HepG2 (cell line): Measurements from ENCODE around the gene NCS1. TPM values are rescaled to one million over a fixed set of nuclear protein-coding genes. Genes with fewer than 3 reads are reported as not detected.

ENCODE experiments used
- ATAC-seq: fragments of 200-7000 bp; cut with Tn5 transposase; 3 replicates; pipeline ENCODE4 v1.9.1; 2020; ENCODE audit warnings: mild to moderate bottlenecking, moderate library complexity
- BruUV-seq: library from RNA; stranded (reverse); fragments of 400-500 nt; replicated peaks from 2 replicates; lab custom pipeline; 2021; lab: Mats Ljungman, UMichigan
- CTCF ChIA-PET: fragments of 300-600 bp; formaldehyde crosslinking; extraction: SDS; loops from one replicate; lab custom pipeline; 2021; ENCODE audit warnings: low total read pairs, inconsistent platforms, low intra/inter-chr PET ratio; lab: Yijun Ruan, JAX
- POLR2A ChIA-PET: fragments of 350-600 bp; sonication (Branson Sonifier 250); formaldehyde crosslinking; loops from one replicate; lab custom pipeline; 2020; ENCODE audit warnings: antibody characterized with exemption, inconsistent platforms; lab: Yijun Ruan, JAX
- DNase-seq: peaks from one replicate; pipeline ENCODE4 v3.0.0-alpha.2; 2015; ENCODE audit warnings: low spot score
- FAIRE-seq: peaks from 3 replicates; lab custom pipeline; 2011; peaks lifted over from hg19 to GRCh38; lab: Jason Lieb, UNC
- H2AFZ ChIP-seq: one replicate; pipeline ENCODE4 v1.6.1; 2011; ENCODE audit warnings: low read length, inconsistent platforms
- H3K27ac ChIP-seq: fragments of 300-600 bp; 3 replicates; pipeline ENCODE4 v1.8.0; 2011; ENCODE audit warnings: mixed run types, mild to moderate bottlenecking, mixed read lengths, low read length, inconsistent platforms; ENCODE audit not compliant: insufficient read depth; ENCODE audit errors: extremely low read length
- H3K27me3 ChIP-seq, 2 experiments: fragments of 200-600 bp in 1 of 2; 2 replicates in 1 of 2; 3 replicates in 1 of 2; pipeline versions ENCODE4 v1.6.0 to v1.8.0; 2011; ENCODE audit warnings: low read length in 2 of 2, mild to moderate bottlenecking in 2 of 2, moderate library complexity in 2 of 2, inconsistent platforms in 1 of 2; ENCODE audit not compliant: insufficient read depth in 2 of 2, control insufficient read depth in 1 of 2
- H3K36me3 ChIP-seq, 2 experiments: fragments of 200-600 bp in 1 of 2; replicated peaks in 1 of 2; 2 replicates in 1 of 2; 3 replicates in 1 of 2; pipeline versions ENCODE4 v1.5.1 to v1.8.0; 2011; ENCODE audit warnings: low read length in 2 of 2, inconsistent platforms in 1 of 2; ENCODE audit not compliant: insufficient read depth in 2 of 2, control insufficient read depth in 1 of 2
- H3K4me1 ChIP-seq: 2 replicates; pipeline ENCODE4 v1.5.1; 2012; ENCODE audit warnings: low read length, inconsistent platforms; ENCODE audit not compliant: insufficient read depth
- H3K4me2 ChIP-seq: 2 replicates; pipeline ENCODE4 v1.6.0; 2011; ENCODE audit warnings: low read depth, low read length, inconsistent platforms
- H3K4me3 ChIP-seq, 3 experiments: fragments of 200-600 bp in 1 of 3; sonication (generic), shearing (Covaris generic) in 1 of 3; replicated peaks in 1 of 3; 2 replicates each; pipeline ENCODE4 v1.5.1; 2011 to 2016; ENCODE audit warnings: low read length in 3 of 3, inconsistent platforms in 2 of 3, low read depth in 2 of 3, mild to moderate bottlenecking in 2 of 3, control low read depth in 1 of 3, mixed read lengths in 1 of 3; ENCODE audit not compliant: insufficient read depth in 1 of 3
- H3K79me2 ChIP-seq: one replicate; pipeline ENCODE4 v1.6.1; 2011; ENCODE audit warnings: low read length, inconsistent platforms; ENCODE audit not compliant: insufficient read depth
- H3K9ac ChIP-seq: 2 replicates; pipeline ENCODE4 v1.6.0; 2011; ENCODE audit warnings: mild to moderate bottlenecking, low read depth, low read length, inconsistent platforms; ENCODE audit not compliant: insufficient read depth
- H3K9me3 ChIP-seq: 2 replicates; pipeline ENCODE4 v1.5.1; 2012; ENCODE audit warnings: mild to moderate bottlenecking, low read length
- H4K20me1 ChIP-seq: 2 replicates; pipeline ENCODE4 v1.6.0; 2011; ENCODE audit warnings: inconsistent platforms, mild to moderate bottlenecking, low read length, moderate library complexity; ENCODE audit not compliant: insufficient read depth
- HNRNPH1 ChIP-seq: fragments of 200-400 bp; formaldehyde crosslinking; optimal IDR thresholded peaks from 2 replicates; pipeline ENCODE3; 2017; ENCODE audit warnings: mild to moderate bottlenecking, low read depth, low read length
- KDM2A ChIP-seq: sonication (generic); formaldehyde crosslinking; IDR thresholded peaks from 2 replicates; pipeline ENCODE4 v1.4.0; 2020; ENCODE audit warnings: low read depth, missing genetic modification reagents, borderline replicate concordance
- MAFK ChIP-seq, 2 experiments: IDR thresholded peaks in 1 of 2; conservative IDR thresholded peaks in 1 of 2; 2 replicates each; pipeline ENCODE4 v1.6.1; 2011; ENCODE audit warnings: improper control_type of control experiment in 2 of 2, low read length in 2 of 2
- MED1 ChIP-seq: sonication (generic); formaldehyde crosslinking; IDR thresholded peaks from 2 replicates; pipeline ENCODE4 v1.4.0; 2020; ENCODE audit warnings: missing genetic modification reagents
- NFIC ChIP-seq: IDR thresholded peaks from 2 replicates; pipeline ENCODE4 v1.6.1; 2012; ENCODE audit warnings: mild to moderate bottlenecking, low read length, inconsistent platforms
- RXRA ChIP-seq: sonication (generic); formaldehyde crosslinking; IDR thresholded peaks from 2 replicates; pipeline ENCODE4 v1.5.1; 2020; ENCODE audit warnings: missing genetic modification reagents
- SP2 ChIP-seq: sonication (generic); formaldehyde crosslinking; IDR thresholded peaks from 2 replicates; pipeline ENCODE4 v1.5.1; 2020; ENCODE audit warnings: mild to moderate bottlenecking, missing genetic modification reagents
- TCF12 ChIP-seq, 2 experiments: fragments of 450-650 bp in 1 of 2; sonication (generic) in 1 of 2; formaldehyde crosslinking in 1 of 2; IDR thresholded peaks; 2 replicates each; pipeline versions ENCODE4 v1.6.1 to v1.8.0; 2017 to 2022; ENCODE audit warnings: antibody characterized with exemption in 1 of 2, mild to moderate bottlenecking in 1 of 2, missing genetic modification reagents in 1 of 2, moderate library complexity in 1 of 2
- XBP1 ChIP-seq: sonication (generic); formaldehyde crosslinking; IDR thresholded peaks from 2 replicates; pipeline ENCODE4 v1.5.0; 2020; ENCODE audit warnings: missing genetic modification reagents
- ZC3H13 ChIP-seq: sonication (generic); formaldehyde crosslinking; IDR thresholded peaks from 2 replicates; pipeline ENCODE4 v1.8.1; 2023; ENCODE audit warnings: mild to moderate bottlenecking, missing genetic modification reagents, moderate library complexity
- ZNF484 ChIP-seq: sonication (generic); formaldehyde crosslinking; IDR thresholded peaks from 2 replicates; pipeline ENCODE4 v1.5.1; 2020; ENCODE audit warnings: mild to moderate bottlenecking, low read depth, missing genetic modification reagents, borderline replicate concordance
- ZNF710 ChIP-seq: sonication (generic); formaldehyde crosslinking; IDR thresholded peaks from 2 replicates; pipeline ENCODE4 v1.5.0; 2020; ENCODE audit warnings: mild to moderate bottlenecking, missing genetic modification reagents, borderline replicate concordance
- WGBS: methylation state at CpG from one replicate; pipeline ENCODE4 v1.1.6; 2017; ENCODE audit warnings: low lambda C conversion rate; 5-methylcytosine and 5-hydroxymethylcytosine counted together
- in situ Hi-C: cut with HindIII; loops from 2 replicates; pipeline ENCODE4 v1.10.0; 2017; ENCODE audit warnings: low pct_unique_long_range_greater_than_20kb; ENCODE audit not compliant: extremely low pct_ligation_motif_present
- intact Hi-C: fragments of 100-400 bp; cut with micrococcal nuclease; formaldehyde crosslinking; loops from one replicate; pipeline ENCODE4 v1.10.0; 2022; ENCODE audit not compliant: unreplicated experiment
- polyA plus RNA-seq, 8 experiments: library from polyadenylated mRNA; depleted of rRNA in 3 of 8; stranded (reverse) in 7 of 8; unstranded in 1 of 8; fragments of >200 nt; fragmentation: Illumina TruSeq in 4 of 8; extraction: Trizol in 4 of 8; gene quantifications; 2 replicates each; pipeline versions ENCODE4 v1.2.1 to v1.2.3, GENCODE V29; 2011 to 2016; ENCODE audit warnings: low read depth in 4 of 8, missing spikeins in 1 of 8, mixed read lengths in 1 of 8; ENCODE audit not compliant: insufficient read depth in 1 of 8
- total RNA-seq, 5 experiments: library from RNA; depleted of rRNA; stranded (reverse); fragments of >200 nt; fragmentation: Illumina TruSeq; extraction: Trizol; gene quantifications; 2 replicates each; pipeline ENCODE4 v1.2.3, GENCODE V29; 2016; ENCODE audit warnings: low read depth in 1 of 5
- TF ChIP-seq, protein P1 (sequence below): sonication (generic); formaldehyde crosslinking; IDR thresholded peaks from 2 replicates; pipeline ENCODE4 v1.8.1; 2023; ENCODE audit warnings: mild to moderate bottlenecking, missing genetic modification reagents
- TF ChIP-seq, protein P2 (sequence below): sonication (generic); formaldehyde crosslinking; IDR thresholded peaks from 2 replicates; pipeline ENCODE4 v1.4.0; 2020; ENCODE audit warnings: mild to moderate bottlenecking, missing genetic modification reagents
- TF ChIP-seq, protein P3 (sequence below): sonication (generic); formaldehyde crosslinking; IDR thresholded peaks from 2 replicates; pipeline ENCODE4 v1.8.1; 2023; ENCODE audit warnings: missing genetic modification reagents, mild to moderate bottlenecking, borderline replicate concordance

Gene NCS1
- total and polyA plus RNA-seq, 2 of the 13 experiments (the other 11 are each of a cell fraction or from before 2014, with no cell fraction given) = 4.7 to 6.1 TPM

DNA sequence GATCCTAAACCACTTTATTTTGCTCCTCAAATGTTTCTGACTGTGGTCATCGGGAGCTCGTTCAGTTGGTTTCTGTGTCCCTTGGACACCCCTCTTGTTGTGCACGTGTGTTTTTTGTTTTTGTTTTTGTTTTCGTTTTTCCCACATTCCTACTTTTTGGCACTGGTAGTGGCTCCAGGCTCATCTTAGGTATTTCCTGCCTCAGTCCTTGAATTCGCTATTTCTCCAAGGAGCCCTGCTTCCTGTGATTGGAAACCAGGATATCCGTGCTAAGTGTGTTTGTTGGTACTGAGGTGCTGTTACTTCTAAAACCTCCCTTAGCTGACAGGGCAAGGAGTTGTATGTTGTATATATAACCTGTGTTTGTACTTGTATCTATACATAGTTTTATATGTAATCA is 99.3 kb downstream of the NCS1 start:
- no peak for TF ChIP-seq MED1 (CRISPR knock-in tag)
- TF ChIP-seq HNRNPH1 = no peak
- TF ChIP-seq, protein P1, sequence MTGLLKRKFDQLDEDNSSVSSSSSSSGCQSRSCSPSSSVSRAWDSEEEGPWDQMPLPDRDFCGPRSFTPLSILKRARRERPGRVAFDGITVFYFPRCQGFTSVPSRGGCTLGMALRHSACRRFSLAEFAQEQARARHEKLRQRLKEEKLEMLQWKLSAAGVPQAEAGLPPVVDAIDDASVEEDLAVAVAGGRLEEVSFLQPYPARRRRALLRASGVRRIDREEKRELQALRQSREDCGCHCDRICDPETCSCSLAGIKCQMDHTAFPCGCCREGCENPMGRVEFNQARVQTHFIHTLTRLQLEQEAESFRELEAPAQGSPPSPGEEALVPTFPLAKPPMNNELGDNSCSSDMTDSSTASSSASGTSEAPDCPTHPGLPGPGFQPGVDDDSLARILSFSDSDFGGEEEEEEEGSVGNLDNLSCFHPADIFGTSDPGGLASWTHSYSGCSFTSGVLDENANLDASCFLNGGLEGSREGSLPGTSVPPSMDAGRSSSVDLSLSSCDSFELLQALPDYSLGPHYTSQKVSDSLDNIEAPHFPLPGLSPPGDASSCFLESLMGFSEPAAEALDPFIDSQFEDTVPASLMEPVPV (CRISPR knock-in tag) = no peak
- no peak for TF ChIP-seq TCF12 (IDR thresholded peaks at IDR 0.05)
- no peak for TF ChIP-seq TCF12 (CRISPR knock-in tag; IDR thresholded peaks at IDR 0.05)
- no peaks in the 10 kb centered on the region for H3K9me3 ChIP-seq
- no peak overlapping the region for H3K4me3 ChIP-seq
- ChIA-PET POLR2A (no interaction called here), CTCF (no interaction called here)
- intact Hi-C loops (no loop called here), in situ Hi-C loops (no loop called here)
- no peak for FAIRE-seq
- no peaks in the 10 kb centered on the region for H3K79me2 ChIP-seq
- H3K4me1 ChIP-seq = no peaks in the 10 kb centered on the region
- H3K27me3 ChIP-seq = peaks cover 0 to 25% of the 10 kb centered on the region in 2 experiments; a peak in 3 of 5 replicates
- no peak for ATAC-seq
- no peak overlapping the region for H3K4me2 ChIP-seq
- WGBS = 40% methylated on average over 6 of the region's 6 CpGs
- no peak overlapping the region for H2AFZ ChIP-seq
- BruUV-seq = no TSS peak
- DNase-seq = no peak
- no peaks in the 10 kb centered on the region for H3K36me3 ChIP-seq
- no peak overlapping the region for H3K27ac ChIP-seq
- no peak overlapping the region for H3K9ac ChIP-seq
- H4K20me1 ChIP-seq = no peaks in the 10 kb centered on the region

- no peaks in the 10 kb centered on the region for H3K36me3 ChIP-seq
- no peaks in the 10 kb centered on the region for H3K79me2 ChIP-seq
- ATAC-seq (no peak), DNase-seq (no peak), FAIRE-seq (no peak)
- no TSS peak for BruUV-seq
- no peaks in the 10 kb centered on the region for H4K20me1 ChIP-seq
- no peak overlapping the region for H3K9ac ChIP-seq
- no peaks in the 10 kb centered on the region for H3K9me3 ChIP-seq
- H3K4me1 ChIP-seq = no peaks in the 10 kb centered on the region
- no peak overlapping the region for H3K27ac ChIP-seq
- H3K4me3 ChIP-seq = no peak overlapping the region
- CTCF ChIA-PET = no interaction called here
- WGBS = 45% methylated on average over 9 of the region's 9 CpGs
- intact Hi-C loops (no loop called here), in situ Hi-C loops (no loop called here)
- POLR2A ChIA-PET = no interaction called here
- no peaks in the 10 kb centered on the region; a peak in 2 of 5 replicates for H3K27me3 ChIP-seq
- no peak overlapping the region for H2AFZ ChIP-seq
- H3K4me2 ChIP-seq = no peak overlapping the region
- no peak for TF ChIP-seq NFIC
- TF ChIP-seq XBP1 (CRISPR knock-in tag) = no peak
- TF ChIP-seq, protein P2, sequence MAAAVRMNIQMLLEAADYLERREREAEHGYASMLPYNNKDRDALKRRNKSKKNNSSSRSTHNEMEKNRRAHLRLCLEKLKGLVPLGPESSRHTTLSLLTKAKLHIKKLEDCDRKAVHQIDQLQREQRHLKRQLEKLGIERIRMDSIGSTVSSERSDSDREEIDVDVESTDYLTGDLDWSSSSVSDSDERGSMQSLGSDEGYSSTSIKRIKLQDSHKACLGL = no peak
- TF ChIP-seq MAFK (conservative IDR thresholded peaks at IDR 0.05 in 1 of 2, IDR thresholded peaks at IDR 0.05 in 1 of 2; ENCODE audit: low read length in 2 of 2) = no peak
- TF ChIP-seq ZNF710 (CRISPR knock-in tag) = no peak
- TF ChIP-seq ZC3H13 (CRISPR knock-in tag) = no peak
- TF ChIP-seq SP2 = no peak
- TF ChIP-seq RXRA (CRISPR knock-in tag) = no peak
- TF ChIP-seq KDM2A (CRISPR knock-in tag) = no peak
- no peak for TF ChIP-seq ZNF484 (CRISPR knock-in tag)
- TF ChIP-seq, protein P3, sequence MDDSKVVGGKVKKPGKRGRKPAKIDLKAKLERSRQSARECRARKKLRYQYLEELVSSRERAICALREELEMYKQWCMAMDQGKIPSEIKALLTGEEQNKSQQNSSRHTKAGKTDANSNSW (CRISPR knock-in tag) = no peak
These were observed 103.0 kb downstream of the NCS1 start for GRCh38 chr9:130275156-130275555.
